OCI-LY3 (cell line): ENCODE measurements around the gene CCDC102B.

ENCODE experiments used
- H2AFZ ChIP-seq: fragments of 200-600, 300-600 bp; shearing (Covaris generic); 2 replicates; pipeline ENCODE4 v1.6.0; 2014; ENCODE audit warnings: antibody characterized with exemption, low read depth, low read length
- H3K27ac ChIP-seq: fragments of 200-600, 300-600 bp; sonication (generic); 2 replicates; pipeline ENCODE4 v1.5.1; 2014; ENCODE audit warnings: mild to moderate bottlenecking, low read length, moderate library complexity, mixed read lengths
- H3K27me3 ChIP-seq: fragments of 200-600, 300-600 bp; sonication (generic); 2 replicates; pipeline ENCODE4 v1.6.1; 2014; ENCODE audit warnings: low read depth, low read length, mixed read lengths
- H3K36me3 ChIP-seq: fragments of 200-600, 300-600 bp; sonication (generic); replicated peaks from 2 replicates; pipeline ENCODE3; 2014; ENCODE audit warnings: low read depth, low read length, mixed read lengths
- H3K4me1 ChIP-seq: fragments of 300-600, 200-600 bp; sonication (generic); 2 replicates; pipeline ENCODE4 v1.6.1; 2014; ENCODE audit warnings: low read length, mixed read lengths
- H3K4me2 ChIP-seq: fragments of 200-600, 300-600 bp; sonication (generic); 2 replicates; pipeline ENCODE4 v1.6.1; 2014; ENCODE audit warnings: low read length, mixed read lengths
- H3K4me3 ChIP-seq: fragments of 300-600, 200-600 bp; sonication (generic); 2 replicates; pipeline ENCODE4 v1.5.1; 2014; ENCODE audit warnings: antibody characterized with exemption, mild to moderate bottlenecking, low read length, moderate library complexity
- H3K79me2 ChIP-seq: fragments of 300-600, 200-600 bp; shearing (Covaris generic); 2 replicates; pipeline ENCODE4 v1.6.1; 2014; ENCODE audit warnings: mild to moderate bottlenecking, low read length, mixed read lengths
- H3K9ac ChIP-seq: fragments of 300-600, 200-600 bp; shearing (Covaris generic); 2 replicates; pipeline ENCODE4 v1.6.0; 2014; ENCODE audit warnings: mild to moderate bottlenecking, low read length, moderate library complexity
- H3K9me3 ChIP-seq: fragments of 200-600, 300-600 bp; shearing (Covaris generic); 2 replicates; pipeline ENCODE4 v1.6.1; 2014; ENCODE audit warnings: low read length, mixed read lengths; ENCODE audit not compliant: insufficient read depth
- H4K20me1 ChIP-seq: fragments of 200-600, 300-600 bp; sonication (generic); 2 replicates; pipeline ENCODE4 v1.6.1; 2016; ENCODE audit warnings: low read length, mixed read lengths; ENCODE audit not compliant: insufficient read depth
- EZH2phosphoT487 ChIP-seq: fragments of 200-600 bp; shearing (Covaris generic); IDR thresholded peaks from 2 replicates; pipeline ENCODE4 v1.6.1; 2018; ENCODE audit warnings: antibody characterized with exemption, mixed run types, low read depth
- TF ChIP-seq, protein P1 (sequence below): fragments of 200-600, 300-600 bp; sonication (generic); IDR thresholded peaks from 2 replicates; pipeline ENCODE4 v1.5.1; 2014; ENCODE audit warnings: antibody characterized with exemption, low read length, low read depth

The CCDC102B gene

GRCh38 chr18:68841301-68841700, 43.4 kb downstream of the CCDC102B start:
- no peaks in the 10 kb centered on the region for H3K79me2 ChIP-seq
- H4K20me1 ChIP-seq: no peaks in the 10 kb centered on the region
- H3K4me1 ChIP-seq: no peaks in the 10 kb centered on the region
- H2AFZ ChIP-seq: no peak overlapping the region
- TF ChIP-seq EZH2phosphoT487: no peak
- TF ChIP-seq, protein P1, sequence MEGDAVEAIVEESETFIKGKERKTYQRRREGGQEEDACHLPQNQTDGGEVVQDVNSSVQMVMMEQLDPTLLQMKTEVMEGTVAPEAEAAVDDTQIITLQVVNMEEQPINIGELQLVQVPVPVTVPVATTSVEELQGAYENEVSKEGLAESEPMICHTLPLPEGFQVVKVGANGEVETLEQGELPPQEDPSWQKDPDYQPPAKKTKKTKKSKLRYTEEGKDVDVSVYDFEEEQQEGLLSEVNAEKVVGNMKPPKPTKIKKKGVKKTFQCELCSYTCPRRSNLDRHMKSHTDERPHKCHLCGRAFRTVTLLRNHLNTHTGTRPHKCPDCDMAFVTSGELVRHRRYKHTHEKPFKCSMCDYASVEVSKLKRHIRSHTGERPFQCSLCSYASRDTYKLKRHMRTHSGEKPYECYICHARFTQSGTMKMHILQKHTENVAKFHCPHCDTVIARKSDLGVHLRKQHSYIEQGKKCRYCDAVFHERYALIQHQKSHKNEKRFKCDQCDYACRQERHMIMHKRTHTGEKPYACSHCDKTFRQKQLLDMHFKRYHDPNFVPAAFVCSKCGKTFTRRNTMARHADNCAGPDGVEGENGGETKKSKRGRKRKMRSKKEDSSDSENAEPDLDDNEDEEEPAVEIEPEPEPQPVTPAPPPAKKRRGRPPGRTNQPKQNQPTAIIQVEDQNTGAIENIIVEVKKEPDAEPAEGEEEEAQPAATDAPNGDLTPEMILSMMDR: no peak
- no peak overlapping the region for H3K9ac ChIP-seq
- no peak overlapping the region for H3K4me2 ChIP-seq
- no peaks in the 10 kb centered on the region for H3K27me3 ChIP-seq
- no peak overlapping the region for H3K4me3 ChIP-seq
- H3K27ac ChIP-seq: no peak overlapping the region
- no peaks in the 10 kb centered on the region for H3K9me3 ChIP-seq
- H3K36me3 ChIP-seq: no peaks in the 10 kb centered on the region

DNA sequence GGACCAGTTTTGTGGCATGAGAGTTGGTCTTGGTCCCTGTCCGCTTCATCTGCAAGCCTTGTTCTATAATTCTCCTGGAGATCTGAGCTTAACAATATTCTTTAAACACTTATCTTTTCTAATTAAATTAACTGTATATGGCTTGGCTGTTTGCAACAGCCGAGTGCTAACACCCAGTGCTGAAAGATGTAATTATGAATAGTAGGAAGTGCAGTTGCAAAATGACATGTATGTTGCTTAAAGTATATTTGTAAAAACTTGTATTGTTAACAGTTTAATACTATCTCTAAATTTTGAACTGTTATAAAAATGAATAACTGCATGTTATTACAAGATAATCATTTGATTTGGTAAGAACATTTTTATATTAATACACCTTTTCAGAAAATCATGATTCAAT, 45.1 kb downstream of the CCDC102B start:
- Histone ChIP-seq H3K4me3 (no peak overlapping the region), H3K4me2 (no peak overlapping the region), H2AFZ (no peak overlapping the region), H3K27me3 (no peaks in the 10 kb centered on the region), H3K9me3 (no peaks in the 10 kb centered on the region), H3K9ac (no peak overlapping the region), H3K79me2 (no peaks in the 10 kb centered on the region), H3K4me1 (no peaks in the 10 kb centered on the region), H3K27ac (no peak overlapping the region), H3K36me3 (no peaks in the 10 kb centered on the region), H4K20me1 (no peaks in the 10 kb centered on the region)
- TF ChIP-seq, protein P1: no peak
- no peak for TF ChIP-seq EZH2phosphoT487

DNA sequence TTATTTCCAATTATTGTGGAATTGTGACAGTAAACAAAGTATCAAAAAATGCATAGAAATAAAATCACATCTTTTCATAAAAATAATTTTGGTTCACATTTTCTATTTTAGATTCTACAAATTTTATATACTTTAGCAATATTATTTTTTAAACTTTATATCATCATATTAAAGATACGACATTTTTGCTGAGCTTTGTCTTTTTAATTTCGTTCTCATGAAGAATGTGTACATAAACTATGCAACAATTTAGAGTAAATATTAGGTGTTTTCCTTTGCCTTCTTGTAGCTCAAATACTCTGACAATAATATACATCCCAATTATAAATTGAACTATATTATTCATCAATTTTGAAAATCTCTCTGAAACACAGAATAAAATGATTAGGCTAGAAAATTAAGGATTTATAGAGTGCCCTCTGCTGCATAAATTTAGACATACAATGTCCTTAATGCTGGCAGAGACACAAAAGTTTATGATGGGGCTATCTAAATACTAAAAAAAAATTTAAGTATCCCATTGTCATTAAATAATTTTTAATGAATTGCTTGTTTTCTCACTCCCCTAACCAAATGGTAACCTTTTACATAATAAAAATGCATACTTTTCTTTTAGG, 45.7 kb downstream of the CCDC102B start:
- no peaks in the 10 kb centered on the region for H3K4me1 ChIP-seq
- H3K36me3 ChIP-seq: no peaks in the 10 kb centered on the region
- no peak overlapping the region for H3K4me3 ChIP-seq
- no peak overlapping the region for H3K9ac ChIP-seq
- H4K20me1 ChIP-seq: no peaks in the 10 kb centered on the region
- H3K27me3 ChIP-seq: no peaks in the 10 kb centered on the region
- H3K4me2 ChIP-seq: no peak overlapping the region
- no peaks in the 10 kb centered on the region for H3K9me3 ChIP-seq
- H3K79me2 ChIP-seq: no peaks in the 10 kb centered on the region
- no peak overlapping the region for H2AFZ ChIP-seq
- no peak overlapping the region for H3K27ac ChIP-seq
- TF ChIP-seq EZH2phosphoT487: no peak
- TF ChIP-seq, protein P1: peak; percentile 51

GRCh38 chr18:68847219-68847837, 49.4 kb downstream of the CCDC102B start:
- Histone ChIP-seq H3K79me2 (no peaks in the 10 kb centered on the region), H3K36me3 (no peaks in the 10 kb centered on the region), H4K20me1 (no peaks in the 10 kb centered on the region), H3K9me3 (no peaks in the 10 kb centered on the region), H3K4me3 (no peak overlapping the region), H3K4me2 (peak overlapping the region; percentile 13), H3K27ac (no peak overlapping the region), H2AFZ (no peak overlapping the region), H3K4me1 (no peaks in the 10 kb centered on the region), H3K9ac (no peak overlapping the region), H3K27me3 (no peaks in the 10 kb centered on the region)
- TF ChIP-seq EZH2phosphoT487: no peak
- TF ChIP-seq, protein P1: peak; percentile 97
